Muscle layer of duodenum (tissue), 2 donors: ENCODE measurements around the gene MPRIP.

ENCODE experiments used
- H3K27ac ChIP-seq: one replicate; pipeline ENCODE4 v1.7.0; 2013; ENCODE audit warnings: mild to moderate bottlenecking, low read length
- H3K27me3 ChIP-seq: one replicate; pipeline ENCODE4 v1.7.0; 2013; ENCODE audit warnings: low read depth, mild to moderate bottlenecking, control low read depth, low read length
- H3K36me3 ChIP-seq, 2 donors: one replicate each; pipeline ENCODE4 v1.7.0; 2013; ENCODE audit warnings: low read length in 2 of 2, control low read depth in 1 of 2, mild to moderate bottlenecking in 1 of 2; ENCODE audit not compliant: insufficient read depth in 2 of 2, control insufficient read depth in 1 of 2
- H3K4me1 ChIP-seq, 2 donors: one replicate each; pipeline ENCODE4 v1.7.0; 2013; ENCODE audit warnings: low read length in 2 of 2, mild to moderate bottlenecking in 2 of 2, control low read depth in 1 of 2, moderate library complexity in 1 of 2; ENCODE audit not compliant: insufficient read depth in 2 of 2, control insufficient read depth in 1 of 2
- H3K4me3 ChIP-seq, 2 donors: one replicate each; pipeline ENCODE4 v1.7.0; 2013; ENCODE audit warnings: low read length in 2 of 2, low read depth in 1 of 2, mild to moderate bottlenecking in 1 of 2
- H3K9me3 ChIP-seq, 2 donors: one replicate each; pipeline ENCODE4 v1.7.0; 2013; ENCODE audit warnings: low read length in 2 of 2, control low read depth in 1 of 2, mild to moderate bottlenecking in 1 of 2; ENCODE audit not compliant: control insufficient read depth in 1 of 2
- donor health status: healthy.

Gene MPRIP

DNA sequence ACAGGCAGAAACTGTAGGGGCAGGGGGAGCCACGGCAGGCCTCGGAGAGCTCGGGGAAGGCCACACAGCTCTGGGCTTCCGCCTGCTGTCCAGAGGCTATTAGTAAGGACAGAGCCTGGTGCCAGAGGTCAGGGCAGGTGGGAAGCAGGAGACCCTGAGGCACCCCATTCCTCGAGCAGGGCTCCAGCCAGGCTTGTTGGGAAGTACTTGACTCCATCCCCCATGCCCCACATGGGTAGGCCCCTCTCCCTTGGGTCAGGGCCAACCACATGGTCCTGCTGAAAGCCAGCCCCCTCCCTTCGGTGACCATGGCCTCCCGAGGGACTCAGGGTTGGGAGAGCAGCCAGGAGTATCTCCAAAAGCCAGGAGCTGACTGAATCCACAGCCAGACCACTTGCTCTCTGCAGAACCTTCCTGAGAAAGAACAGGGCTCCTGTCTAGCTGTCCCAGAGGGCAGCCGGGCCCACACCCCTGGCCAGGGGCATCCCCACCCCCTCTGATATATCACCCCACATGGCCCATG, 17.4 kb upstream of the MPRIP start:
- no peaks in the 10 kb centered on the region for H3K4me1 ChIP-seq
- H3K27me3 ChIP-seq: no peaks in the 10 kb centered on the region
- no peaks in the 10 kb centered on the region for H3K36me3 ChIP-seq
- no peak overlapping the region for H3K4me3 ChIP-seq
- H3K9me3 ChIP-seq: no peaks in the 10 kb centered on the region
- no peak overlapping the region for H3K27ac ChIP-seq

DNA sequence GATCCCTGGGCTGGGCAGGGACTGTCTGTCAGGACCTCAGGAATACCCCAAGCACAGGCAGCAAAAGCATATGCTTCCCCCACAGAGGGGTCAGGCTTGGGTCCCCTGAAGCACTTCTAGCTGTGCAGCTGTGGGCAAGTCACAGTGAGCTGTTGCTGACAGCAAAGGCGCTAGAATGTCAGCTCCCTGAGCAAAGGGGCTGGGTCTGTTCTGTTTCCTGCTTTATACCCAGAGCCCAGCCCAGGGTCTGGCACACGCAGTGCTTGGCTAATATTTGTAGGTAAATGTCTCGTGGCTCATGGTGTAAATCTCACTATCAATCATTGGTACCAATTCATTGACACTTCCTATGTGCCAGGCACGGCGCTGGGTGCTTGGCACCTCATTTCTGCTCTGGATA, 16.6 kb upstream of the MPRIP start:
- Histone ChIP-seq H3K27me3 (no peaks in the 10 kb centered on the region), H3K9me3 (no peaks in the 10 kb centered on the region), H3K36me3 (no peaks in the 10 kb centered on the region), H3K4me1 (no peaks in the 10 kb centered on the region), H3K27ac (no peak overlapping the region), H3K4me3 (no peak overlapping the region)

DNA sequence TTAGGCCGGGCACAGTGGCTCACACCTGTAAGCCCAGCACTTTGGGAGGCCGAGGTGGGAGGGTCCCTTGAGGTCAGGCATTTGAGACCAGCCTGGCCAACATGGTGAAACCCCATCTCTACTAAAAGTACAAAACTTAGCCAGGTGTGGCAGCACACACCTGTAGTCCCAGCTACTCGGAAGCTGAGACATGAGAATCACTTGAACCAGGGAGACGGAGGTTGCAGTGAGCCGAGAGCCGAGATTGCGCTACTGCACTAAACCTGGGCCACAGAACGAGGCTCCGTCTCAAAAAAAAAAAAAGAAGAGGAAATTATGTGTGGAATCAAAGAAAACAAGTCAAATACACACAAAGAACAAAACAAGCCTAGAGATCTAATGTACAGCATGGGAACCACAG, 16.1 kb upstream of the MPRIP start:
- Histone ChIP-seq H3K27me3 (no peaks in the 10 kb centered on the region), H3K4me3 (no peak overlapping the region), H3K9me3 (no peaks in the 10 kb centered on the region), H3K36me3 (no peaks in the 10 kb centered on the region), H3K4me1 (no peaks in the 10 kb centered on the region), H3K27ac (no peak overlapping the region)

DNA sequence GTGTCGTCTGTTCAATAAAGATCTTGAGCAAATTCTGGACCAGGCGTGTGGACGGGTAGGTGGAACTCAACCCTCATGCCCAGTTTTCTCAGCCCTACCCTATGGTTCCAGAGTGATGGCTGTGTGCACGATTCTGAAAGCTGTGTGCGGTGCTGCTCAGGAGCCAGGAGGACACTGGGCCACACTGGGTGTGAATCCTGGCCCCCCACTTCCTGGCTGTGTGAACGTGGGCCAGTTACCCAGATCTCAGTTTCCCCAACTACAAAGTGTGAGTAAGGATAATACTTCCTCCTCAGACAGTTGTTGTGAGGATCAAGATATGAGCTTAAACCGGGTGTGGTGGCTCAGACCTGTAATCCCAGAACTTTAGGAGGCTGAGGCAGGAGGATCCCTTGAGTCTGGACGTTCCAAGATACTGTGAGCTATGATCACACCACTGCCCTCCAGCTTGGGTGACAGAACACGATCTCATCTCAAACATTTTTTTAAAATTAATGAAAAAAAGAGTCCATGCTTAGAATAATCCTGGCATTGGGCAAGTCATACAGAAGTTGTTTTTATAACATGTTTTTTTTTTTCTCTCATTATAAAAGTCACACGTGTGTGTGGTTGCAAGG, 14.7 kb upstream of the MPRIP start:
- Histone ChIP-seq H3K36me3 (no peaks in the 10 kb centered on the region), H3K27me3 (no peaks in the 10 kb centered on the region), H3K9me3 (no peaks in the 10 kb centered on the region), H3K4me1 (peaks cover 0 to 4% of the 10 kb centered on the region in 2 donors), H3K27ac (no peak overlapping the region), H3K4me3 (no peak overlapping the region)

DNA sequence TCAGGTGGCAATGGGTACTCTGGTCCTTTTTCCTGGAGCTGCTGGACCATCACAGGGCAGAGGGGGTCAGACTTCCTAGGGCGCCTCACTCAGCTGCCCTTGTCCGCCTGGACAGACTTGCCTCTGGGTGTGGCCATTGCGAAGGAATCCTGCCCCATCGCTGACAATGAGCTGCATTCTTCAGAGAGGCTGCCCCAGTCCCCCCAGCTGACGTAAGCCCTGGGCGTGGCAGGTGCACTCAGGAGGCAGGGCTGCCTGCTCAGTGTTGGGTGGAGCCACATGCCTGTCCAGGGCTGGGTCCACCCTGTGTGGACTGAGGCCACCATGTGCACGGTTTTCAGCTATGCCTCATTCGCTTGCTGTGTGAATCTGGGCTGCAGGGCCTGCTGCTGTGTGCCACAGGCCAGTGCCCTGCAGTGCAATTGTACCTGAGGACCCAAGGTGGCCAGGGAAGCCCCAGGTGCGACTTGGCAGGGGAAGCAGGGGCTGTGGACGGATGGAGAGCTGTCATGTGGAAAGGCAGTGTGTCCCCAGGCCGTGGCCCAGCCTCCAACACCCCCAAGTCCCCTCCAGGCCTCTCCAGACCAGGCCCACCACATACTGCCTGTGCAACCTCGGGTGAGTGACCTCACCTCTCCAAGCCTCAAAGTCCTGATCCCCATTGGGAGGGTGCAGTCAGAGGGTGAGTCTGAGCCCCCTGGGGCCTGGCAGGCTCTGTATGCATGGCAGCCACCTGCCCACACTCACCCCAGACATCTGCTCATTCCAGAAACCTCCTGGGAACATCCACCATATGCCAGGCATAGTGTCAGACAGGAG, 14.0 kb upstream of the MPRIP start:
- Histone ChIP-seq H3K27ac (no peak overlapping the region), H3K4me1 (peaks cover 0 to 4% of the 10 kb centered on the region in 2 donors), H3K9me3 (no peaks in the 10 kb centered on the region), H3K4me3 (no peak overlapping the region), H3K27me3 (no peaks in the 10 kb centered on the region), H3K36me3 (no peaks in the 10 kb centered on the region)

DNA sequence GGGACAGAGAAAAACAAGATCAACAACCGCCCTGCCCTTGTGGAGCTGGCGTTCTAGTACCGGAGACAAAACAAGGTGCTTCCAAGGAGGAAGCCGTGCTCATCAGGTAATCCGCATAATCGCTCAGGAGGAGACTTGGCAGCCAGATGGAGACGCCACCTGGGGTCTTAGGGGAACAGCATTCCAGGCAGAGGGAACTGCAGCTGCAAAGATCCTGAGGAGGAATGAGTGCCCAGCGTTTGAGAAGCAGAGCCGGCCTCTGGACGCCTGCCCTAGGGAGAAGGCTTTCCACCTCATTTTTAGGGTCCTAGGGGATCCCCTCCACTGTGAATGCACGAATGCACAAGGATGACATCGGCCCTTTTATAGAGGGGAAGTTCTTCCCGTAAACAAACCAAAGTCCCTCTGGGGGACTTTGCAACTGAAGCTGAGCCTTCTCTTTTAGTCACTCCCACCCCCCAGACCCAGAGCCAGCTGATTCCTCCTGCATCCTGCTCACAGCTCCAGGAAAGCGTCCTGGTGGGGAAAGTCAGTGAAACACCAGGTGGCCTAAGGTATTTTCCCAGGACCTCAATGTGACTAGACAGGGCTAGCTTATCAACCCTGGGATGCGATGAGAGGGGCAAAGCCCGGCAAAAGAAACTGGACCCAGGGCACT, 13.2 kb upstream of the MPRIP start:
- Histone ChIP-seq H3K27ac (no peak overlapping the region), H3K4me3 (no peak overlapping the region), H3K36me3 (no peaks in the 10 kb centered on the region), H3K4me1 (peaks cover 0 to 4% of the 10 kb centered on the region in 2 donors), H3K9me3 (no peaks in the 10 kb centered on the region), H3K27me3 (no peaks in the 10 kb centered on the region)

DNA sequence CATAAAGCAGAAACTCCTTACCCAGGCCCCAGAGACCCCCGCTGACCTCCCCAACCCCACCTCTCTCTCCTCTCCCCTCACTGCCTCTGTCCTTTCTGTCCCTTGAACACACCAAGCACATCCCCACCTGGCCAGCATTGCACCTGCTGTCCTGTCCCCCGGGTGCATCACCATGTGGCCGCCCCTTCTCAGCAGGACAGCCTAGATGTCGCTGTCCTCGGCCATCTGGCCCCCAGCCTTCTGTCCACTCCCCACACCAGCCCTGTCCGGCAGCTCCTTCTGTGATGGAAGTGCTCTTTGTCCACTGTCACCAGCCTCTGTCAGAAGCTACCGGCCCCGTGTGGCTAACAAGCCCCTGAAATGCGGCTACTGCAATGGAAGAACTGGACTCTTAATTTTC, 12.3 kb upstream of the MPRIP start:
- no peaks in the 10 kb centered on the region for H3K9me3 ChIP-seq
- no peaks in the 10 kb centered on the region for H3K27me3 ChIP-seq
- H3K27ac ChIP-seq: no peak overlapping the region
- H3K4me3 ChIP-seq: no peak overlapping the region
- H3K36me3 ChIP-seq: no peaks in the 10 kb centered on the region
- H3K4me1 ChIP-seq: peaks cover 0 to 4% of the 10 kb centered on the region in 2 donors

DNA sequence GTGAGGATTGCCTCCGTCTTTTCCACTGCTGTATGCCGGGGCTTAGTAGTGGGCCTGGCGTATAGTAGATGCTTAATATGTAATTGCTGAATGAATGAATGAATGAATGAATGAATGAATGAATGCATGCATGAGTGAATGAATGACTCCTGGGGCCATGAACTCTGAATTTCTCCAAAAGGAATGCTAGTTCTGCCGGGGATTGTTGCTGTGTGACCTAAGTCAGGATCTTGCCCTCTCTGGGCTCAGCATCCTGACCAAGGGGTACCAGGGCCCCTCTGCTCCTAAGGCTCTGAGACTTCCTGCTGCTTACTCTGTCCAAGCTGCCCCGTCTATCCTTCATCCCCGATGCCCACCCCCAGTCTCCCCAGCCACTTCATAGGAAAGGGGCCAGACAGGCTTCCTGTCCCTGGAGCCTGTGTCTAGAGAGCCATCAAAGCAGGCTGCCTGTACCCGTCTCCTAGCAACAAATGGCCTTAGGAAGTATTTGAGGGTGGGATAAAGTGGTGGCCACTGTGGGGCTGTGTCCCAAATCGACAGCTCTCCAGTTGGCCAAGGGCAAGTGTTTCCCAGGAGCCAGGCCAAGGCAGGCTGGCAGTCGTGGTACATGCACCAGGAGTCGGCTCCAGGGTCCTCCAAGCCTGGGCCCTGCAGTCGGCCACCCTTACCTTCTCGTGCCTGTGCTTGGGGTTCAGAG, 11.6 kb upstream of the MPRIP start:
- no peaks in the 10 kb centered on the region for H3K9me3 ChIP-seq
- peaks cover 0 to 4% of the 10 kb centered on the region in 2 donors for H3K4me1 ChIP-seq
- H3K36me3 ChIP-seq: no peaks in the 10 kb centered on the region
- no peaks in the 10 kb centered on the region for H3K27me3 ChIP-seq
- H3K27ac ChIP-seq: no peak overlapping the region
- no peak overlapping the region for H3K4me3 ChIP-seq

DNA sequence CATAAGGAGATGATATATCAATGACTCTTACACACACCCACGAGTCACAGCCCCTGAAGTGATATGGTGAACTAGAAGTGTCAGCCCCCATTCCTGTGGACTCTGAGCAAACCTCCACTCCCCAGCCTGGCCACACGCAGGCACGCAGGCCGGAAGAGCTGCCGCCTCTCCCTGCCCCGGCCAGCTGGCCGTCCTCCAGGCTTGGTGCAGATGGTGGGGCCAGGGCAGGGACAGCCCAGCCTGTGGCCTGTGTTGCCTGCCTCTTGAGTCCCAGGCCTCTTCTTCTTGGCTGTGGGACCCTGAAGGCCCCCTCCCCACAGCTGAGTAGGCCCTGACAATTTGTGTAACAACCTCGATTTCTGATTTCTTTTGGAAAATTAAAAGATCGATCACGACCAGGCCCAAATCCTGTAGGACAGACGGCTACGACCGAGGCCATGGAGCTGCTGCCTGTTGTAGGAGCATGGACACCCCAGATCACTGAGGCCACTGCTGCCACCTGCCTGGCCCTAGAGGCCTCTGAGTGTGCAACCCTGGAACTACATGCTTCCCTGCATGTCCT, 10.0 kb upstream of the MPRIP start:
- no peak overlapping the region for H3K27ac ChIP-seq
- H3K9me3 ChIP-seq: no peaks in the 10 kb centered on the region
- H3K4me3 ChIP-seq: no peak overlapping the region
- H3K4me1 ChIP-seq: peaks cover 0 to 4% of the 10 kb centered on the region in 2 donors
- H3K27me3 ChIP-seq: no peaks in the 10 kb centered on the region
- H3K36me3 ChIP-seq: no peaks in the 10 kb centered on the region

DNA sequence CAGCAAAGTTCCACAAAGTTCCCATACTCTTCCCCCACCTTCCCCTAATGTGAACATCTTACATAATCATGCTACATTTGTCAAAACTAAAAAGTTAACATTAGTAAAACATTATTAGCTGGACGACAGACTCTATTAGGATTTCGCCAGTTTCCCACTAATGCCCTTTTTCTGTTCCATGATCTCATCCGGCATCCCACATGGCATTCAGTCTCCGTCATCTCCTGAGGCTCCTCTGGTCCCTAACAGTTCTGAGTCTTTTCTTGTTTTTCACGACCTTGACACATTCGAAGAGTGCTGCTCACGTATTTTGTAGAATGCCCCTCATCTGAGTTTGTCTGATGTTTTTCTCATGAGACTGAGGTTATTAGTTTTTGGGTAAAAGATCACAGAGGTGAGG, 8.8 kb upstream of the MPRIP start:
- no peak overlapping the region for H3K4me3 ChIP-seq
- no peaks in the 10 kb centered on the region for H3K36me3 ChIP-seq
- H3K9me3 ChIP-seq: no peaks in the 10 kb centered on the region
- H3K27ac ChIP-seq: no peak overlapping the region
- no peaks in the 10 kb centered on the region for H3K27me3 ChIP-seq
- peaks cover 0 to 4% of the 10 kb centered on the region in 2 donors for H3K4me1 ChIP-seq

DNA sequence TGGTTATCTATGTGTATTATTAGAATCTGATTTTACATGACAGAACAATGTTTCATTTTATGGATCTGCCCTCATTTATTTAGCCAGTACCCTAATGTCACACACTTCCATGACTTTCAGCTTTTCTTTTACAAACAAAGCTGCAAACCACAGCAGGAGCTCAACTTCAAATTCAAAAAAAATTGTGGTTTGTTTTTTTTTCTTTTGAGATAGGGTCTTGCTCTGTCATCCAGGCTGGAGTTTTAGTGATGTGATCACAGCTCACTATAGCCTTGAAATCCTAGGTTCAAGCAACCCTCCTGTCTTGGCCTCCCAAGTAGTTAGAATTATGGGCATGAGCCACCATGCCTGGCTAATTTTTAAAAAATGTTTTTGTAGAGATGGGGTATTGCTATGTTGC, 8.2 kb upstream of the MPRIP start:
- H3K36me3 ChIP-seq: no peaks in the 10 kb centered on the region
- no peaks in the 10 kb centered on the region for H3K27me3 ChIP-seq
- H3K9me3 ChIP-seq: no peaks in the 10 kb centered on the region
- H3K27ac ChIP-seq: no peak overlapping the region
- H3K4me3 ChIP-seq: no peak overlapping the region
- H3K4me1 ChIP-seq: peaks cover 0 to 4% of the 10 kb centered on the region in 2 donors
